ENCODE results near the gene TMIE.

- TF ChIP-seq CTCF (conservative IDR thresholded peaks at IDR 0.05 in 1 of 2, IDR thresholded peaks at IDR 0.05 in 1 of 2; ENCODE audit: extremely low read depth in 1 of 2, insufficient read depth in 1 of 2, low read depth in 1 of 2, low read length in 2 of 2) (no peak), EZH2 (IDR thresholded peaks at IDR 0.05; ENCODE audit: borderline replicate concordance, low read length) (no peak)
Observed at GRCh38 chr3:46681387-46681786, 19.8 kb upstream of the TMIE start.
